Measurements from ENCODE around the gene ARAP1. TPM values are rescaled to one million over a fixed set of nuclear protein-coding genes. Genes with fewer than 3 reads are reported as not detected.

The ARAP1 gene
- total and polyA plus RNA-seq, 2 donors (not counting 3 experiments of a cell fraction or from before 2014, with no cell fraction given): 36.8 to 66.2 TPM

DNA sequence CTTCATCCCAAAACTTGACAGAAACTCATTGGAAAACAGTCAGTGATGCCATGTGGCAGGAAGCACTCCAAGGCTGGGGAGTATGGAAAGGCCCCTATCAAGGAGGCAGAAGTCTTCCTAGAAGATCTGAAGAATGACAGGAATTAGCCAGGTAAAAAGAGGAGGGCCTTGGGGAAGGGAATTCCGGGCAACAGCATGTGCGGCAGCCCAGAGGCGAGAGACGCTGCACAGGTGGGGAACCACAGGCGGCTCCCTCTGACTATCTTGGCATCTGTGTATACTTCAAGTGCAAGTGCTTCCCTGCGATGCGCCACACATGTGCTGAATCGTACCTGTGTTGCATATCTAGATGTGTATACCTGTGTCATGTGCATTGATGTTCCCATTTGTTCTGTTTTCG, 90.7 kb downstream of the ARAP1 start:
- H3K36me3 ChIP-seq (ENCODE audit: control insufficient read depth in 2 of 2, extremely low read depth in 1 of 2, insufficient read depth in 2 of 2, low read length in 2 of 2): no peaks in the 10 kb centered on the region
- no peak overlapping the region for H3K4me2 ChIP-seq (ENCODE audit: insufficient read depth, low read length)
- no peak overlapping the region for H2AFZ ChIP-seq (ENCODE audit: low read depth, low read length)
- no peaks in the 10 kb centered on the region for H3K4me1 ChIP-seq (ENCODE audit: control insufficient read depth, extremely low read depth, insufficient read depth, low read length)
- no peaks in the 10 kb centered on the region for H4K20me1 ChIP-seq (replicated peaks; ENCODE audit: control insufficient read depth, extremely low read depth, insufficient read depth, low read length)
- no peak overlapping the region for H3K4me3 ChIP-seq (replicated peaks in 1 of 3; ENCODE audit: insufficient read depth in 1 of 3, low read depth in 1 of 3, low read length in 3 of 3)
- CTCF ChIA-PET: interaction anchor here (4.0 kb wide), 1 partner anchor 23 kb away, joined by 10 read pairs; no protein-coding TSS in a partner anchor
- H3K9ac ChIP-seq (replicated peaks; ENCODE audit: extremely low read depth, insufficient read depth, low read length): no peak overlapping the region
- intact Hi-C loops (cut with micrococcal nuclease): no loop called here
- dilution Hi-C loops (cut with MboI; ENCODE audit: extremely low pct_ligation_motif_present, low sequenced_read_pairs): no loop called here
- no TSS peak for BruUV-seq (replicated peaks)
- DNase-seq (ENCODE audit: low read depth, low spot score): no peak
- no peak overlapping the region for H3K27ac ChIP-seq (ENCODE audit: insufficient read depth, low read depth, low read length)
- H3K9me3 ChIP-seq (replicated peaks; ENCODE audit: control insufficient read depth, insufficient read depth, low read length): no peaks in the 10 kb centered on the region
- peaks cover 6 to 7% of the 10 kb centered on the region in 2 experiments for H3K27me3 ChIP-seq (ENCODE audit: control insufficient read depth in 2 of 2, insufficient read depth in 2 of 2, low read length in 2 of 2)
- TF ChIP-seq MYC (IDR thresholded peaks at IDR 0.05; ENCODE audit: low read depth, low read length): no peak
- no peak for TF ChIP-seq FOS (IDR thresholded peaks at IDR 0.05; ENCODE audit: borderline replicate concordance, insufficient read depth, low read length)
- TF ChIP-seq JUN (IDR thresholded peaks at IDR 0.05; ENCODE audit: borderline replicate concordance, insufficient read depth, insufficient read length, low read depth): no peak
- TF ChIP-seq, protein P1, sequence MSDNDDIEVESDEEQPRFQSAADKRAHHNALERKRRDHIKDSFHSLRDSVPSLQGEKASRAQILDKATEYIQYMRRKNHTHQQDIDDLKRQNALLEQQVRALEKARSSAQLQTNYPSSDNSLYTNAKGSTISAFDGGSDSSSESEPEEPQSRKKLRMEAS (IDR thresholded peaks at IDR 0.05; ENCODE audit: insufficient read depth, insufficient read length): no peak
- TF ChIP-seq, protein P2, sequence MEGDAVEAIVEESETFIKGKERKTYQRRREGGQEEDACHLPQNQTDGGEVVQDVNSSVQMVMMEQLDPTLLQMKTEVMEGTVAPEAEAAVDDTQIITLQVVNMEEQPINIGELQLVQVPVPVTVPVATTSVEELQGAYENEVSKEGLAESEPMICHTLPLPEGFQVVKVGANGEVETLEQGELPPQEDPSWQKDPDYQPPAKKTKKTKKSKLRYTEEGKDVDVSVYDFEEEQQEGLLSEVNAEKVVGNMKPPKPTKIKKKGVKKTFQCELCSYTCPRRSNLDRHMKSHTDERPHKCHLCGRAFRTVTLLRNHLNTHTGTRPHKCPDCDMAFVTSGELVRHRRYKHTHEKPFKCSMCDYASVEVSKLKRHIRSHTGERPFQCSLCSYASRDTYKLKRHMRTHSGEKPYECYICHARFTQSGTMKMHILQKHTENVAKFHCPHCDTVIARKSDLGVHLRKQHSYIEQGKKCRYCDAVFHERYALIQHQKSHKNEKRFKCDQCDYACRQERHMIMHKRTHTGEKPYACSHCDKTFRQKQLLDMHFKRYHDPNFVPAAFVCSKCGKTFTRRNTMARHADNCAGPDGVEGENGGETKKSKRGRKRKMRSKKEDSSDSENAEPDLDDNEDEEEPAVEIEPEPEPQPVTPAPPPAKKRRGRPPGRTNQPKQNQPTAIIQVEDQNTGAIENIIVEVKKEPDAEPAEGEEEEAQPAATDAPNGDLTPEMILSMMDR (IDR thresholded peaks at IDR 0.05; ENCODE audit: extremely low read depth in 1 of 2, insufficient read depth in 1 of 2, low read depth in 1 of 2, low read length in 2 of 2): no peak
- TF ChIP-seq POLR2A (IDR thresholded peaks at IDR 0.05; ENCODE audit: low read depth, low read length): no peak
- no peak for TF ChIP-seq POLR2AphosphoS5 (IDR thresholded peaks at IDR 0.05; ENCODE audit: insufficient read depth, low read depth, low read length)
- no peak for TF ChIP-seq EZH2 (IDR thresholded peaks at IDR 0.05; ENCODE audit: borderline replicate concordance, low read depth, low read length, severe bottlenecking)
- TF ChIP-seq GATA2 (IDR thresholded peaks at IDR 0.05; ENCODE audit: insufficient read depth, insufficient read length, low read depth, low read length): no peak
- H3K79me2 ChIP-seq (ENCODE audit: control insufficient read depth, insufficient read depth, low read length): no peaks in the 10 kb centered on the region
- no peak for FAIRE-seq
- H3K9me1 ChIP-seq (replicated peaks; ENCODE audit: control insufficient read depth, extremely low read depth, insufficient read depth, low read length): no peaks in the 10 kb centered on the region
- POLR2A ChIA-PET: no interaction called here
